ENCODE measurements around the gene GID8.

GID8 gene

DNA sequence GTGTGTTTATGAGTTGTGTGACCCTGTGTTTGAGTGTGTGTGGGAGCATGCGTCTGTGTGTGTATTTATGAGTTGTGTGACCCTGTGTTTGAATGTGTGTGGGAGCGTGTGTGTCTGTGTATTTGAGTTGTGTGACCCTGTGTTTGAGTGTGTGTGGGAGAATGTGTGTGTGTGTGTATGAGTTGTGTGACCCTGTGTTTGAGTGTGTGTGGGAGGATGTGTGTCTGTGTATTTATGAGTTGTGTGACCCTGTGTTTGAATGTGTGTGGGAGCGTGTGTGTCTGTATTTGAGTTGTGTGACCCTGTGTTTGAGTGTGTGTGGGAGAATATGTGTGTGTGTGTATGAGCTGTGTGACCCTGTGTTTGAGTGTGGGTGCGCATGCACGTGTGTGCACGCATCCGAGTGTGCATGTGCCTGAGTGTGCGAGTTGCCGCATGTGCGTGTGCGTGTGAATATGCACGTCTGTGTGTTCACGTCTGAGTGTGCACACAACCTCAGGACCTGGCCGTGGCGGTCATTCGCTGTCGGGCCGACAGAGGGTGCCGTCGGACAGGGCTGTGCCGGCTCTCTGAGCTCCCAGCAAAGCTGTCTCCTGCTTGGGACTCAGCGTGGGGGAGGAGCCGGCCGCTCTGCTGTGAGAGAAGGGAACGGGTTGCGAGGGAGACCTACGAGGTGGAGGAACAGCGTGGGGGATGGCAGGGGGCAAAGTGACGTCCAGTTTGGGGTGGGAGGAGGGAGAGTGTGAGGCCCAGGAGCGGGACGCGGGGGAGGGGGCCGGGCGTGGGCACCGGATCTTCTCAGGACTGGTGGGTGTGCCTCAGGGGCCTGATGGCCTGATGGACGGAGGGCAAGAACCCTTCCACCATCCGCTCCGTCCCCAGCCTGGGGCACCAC lies 34.2 kb downstream of the GID8 start:
- peak; percentile 89 for DNase-seq

DNA sequence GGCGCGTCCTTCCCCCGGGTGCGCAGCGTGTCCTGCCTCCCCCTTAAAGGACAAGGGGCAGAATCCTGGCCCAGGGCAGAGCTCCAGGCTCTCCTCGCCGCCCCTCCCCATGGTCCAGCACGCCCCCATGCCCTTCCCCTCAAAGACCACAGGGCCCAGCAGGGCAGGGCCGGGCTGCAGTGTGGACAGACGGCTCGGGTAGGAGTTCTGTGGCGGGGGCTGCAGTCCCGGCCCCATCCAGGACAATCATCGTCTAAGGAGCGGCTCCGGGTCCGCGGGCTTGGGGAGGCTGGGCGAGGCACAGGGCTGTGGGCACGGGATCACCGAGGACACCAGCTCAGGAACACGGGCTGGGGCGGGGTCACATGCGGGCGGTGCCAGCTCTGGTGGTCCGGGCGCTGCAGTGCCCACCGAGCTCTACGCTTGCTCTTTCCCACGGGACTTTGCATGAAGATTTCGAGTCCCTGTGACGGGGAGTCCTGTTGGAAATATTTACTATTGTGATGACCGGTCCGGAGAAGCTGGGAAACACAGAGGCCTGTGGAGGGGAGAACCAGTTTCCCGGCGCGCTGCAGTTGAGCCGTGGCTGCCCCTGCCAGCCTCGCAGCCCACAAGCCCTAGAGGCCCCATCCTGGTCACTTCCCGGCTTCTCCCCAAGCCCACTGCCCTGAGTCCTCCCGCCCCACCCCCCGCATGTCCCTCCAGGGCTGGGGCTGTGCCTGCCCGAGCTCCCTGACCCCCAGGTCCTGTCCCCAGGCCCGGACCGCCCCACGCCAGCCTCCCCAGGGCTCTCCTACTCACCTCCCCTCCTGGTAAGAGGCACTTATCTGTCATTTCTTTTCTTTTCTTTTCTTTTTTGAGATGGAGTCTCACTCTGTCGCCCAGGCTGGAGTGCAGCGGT lies 35.1 kb downstream of the GID8 start:
- peak; percentile 53 for DNase-seq

DNA sequence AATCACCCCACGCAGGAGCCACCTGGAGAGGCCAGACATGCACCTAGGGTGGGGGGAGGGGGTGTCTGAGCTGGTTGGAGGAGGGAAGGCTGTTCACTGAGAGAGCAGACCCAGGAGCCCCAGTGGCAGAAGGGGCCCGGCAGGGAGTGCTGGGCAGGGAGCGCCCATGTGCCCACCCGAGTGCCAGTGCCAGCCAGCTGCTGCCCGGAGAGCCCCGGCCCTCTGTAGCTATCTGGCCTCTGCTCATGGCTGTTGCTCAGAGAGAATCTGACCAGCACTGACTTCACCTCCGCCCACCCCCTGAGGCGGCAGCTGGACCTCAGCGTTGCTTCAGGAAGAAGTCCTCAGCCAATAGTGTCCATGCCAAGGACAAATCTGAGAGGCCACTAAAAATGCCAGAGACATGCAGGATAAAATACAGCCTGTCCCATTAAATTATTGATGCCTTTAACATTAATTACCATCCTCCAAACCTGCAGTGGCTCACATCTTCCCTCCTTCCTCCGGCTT lies 37.4 kb downstream of the GID8 start:
- no peak for DNase-seq

DNA sequence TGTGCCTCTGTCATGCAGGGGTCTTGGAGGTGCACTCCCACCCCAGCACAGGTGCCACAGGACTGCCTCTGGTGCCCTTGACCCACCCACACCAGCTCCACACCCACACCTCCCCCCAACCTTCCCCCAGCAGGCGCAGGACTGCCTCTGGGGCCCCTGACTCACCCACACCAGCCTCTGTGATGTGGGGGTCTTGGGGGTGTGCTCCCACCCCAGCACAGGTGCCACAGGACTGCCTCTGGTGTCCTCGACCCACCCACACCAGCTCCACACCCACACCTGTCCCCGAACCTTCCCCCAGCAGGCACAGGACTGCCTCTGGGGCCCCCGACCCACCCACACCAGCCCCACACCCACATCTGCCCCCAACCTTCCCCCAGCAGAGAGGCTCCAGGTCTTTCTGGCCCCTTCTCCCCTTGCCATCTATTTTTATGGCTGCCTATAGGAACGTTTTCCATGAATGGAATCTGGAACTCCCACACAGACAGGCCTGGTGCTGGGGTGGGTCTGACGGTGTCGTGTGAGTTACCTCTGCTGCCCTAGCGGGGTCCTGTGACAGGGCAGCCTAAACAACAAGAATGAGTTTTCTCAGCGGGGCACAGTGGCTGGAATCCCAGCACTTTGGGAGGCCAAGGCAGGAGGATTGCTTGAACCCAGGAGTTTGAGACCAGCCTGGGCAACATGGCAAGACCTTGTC lies 38.0 kb downstream of the GID8 start:
- no peak for DNase-seq

DNA sequence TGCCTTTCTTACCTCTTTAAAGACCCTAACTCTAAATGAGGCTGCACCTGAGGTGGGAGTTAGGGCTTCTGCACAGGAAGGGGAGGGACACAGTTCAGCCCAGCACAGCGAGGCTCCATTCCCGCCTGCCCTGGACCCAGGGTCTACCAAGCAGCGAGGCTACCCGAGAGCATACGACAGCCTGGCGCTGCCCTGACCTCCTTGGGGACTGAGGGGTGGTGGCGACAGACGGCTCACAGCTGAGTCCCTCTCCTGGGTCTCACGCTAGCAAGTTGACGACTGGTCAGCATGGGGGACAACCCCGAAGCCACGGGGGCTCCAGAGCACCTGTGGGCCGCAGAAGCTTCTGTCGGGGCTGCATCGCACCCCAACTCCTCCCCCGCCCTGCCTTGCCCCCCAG lies 38.9 kb downstream of the GID8 start:
- no peak for DNase-seq

DNA sequence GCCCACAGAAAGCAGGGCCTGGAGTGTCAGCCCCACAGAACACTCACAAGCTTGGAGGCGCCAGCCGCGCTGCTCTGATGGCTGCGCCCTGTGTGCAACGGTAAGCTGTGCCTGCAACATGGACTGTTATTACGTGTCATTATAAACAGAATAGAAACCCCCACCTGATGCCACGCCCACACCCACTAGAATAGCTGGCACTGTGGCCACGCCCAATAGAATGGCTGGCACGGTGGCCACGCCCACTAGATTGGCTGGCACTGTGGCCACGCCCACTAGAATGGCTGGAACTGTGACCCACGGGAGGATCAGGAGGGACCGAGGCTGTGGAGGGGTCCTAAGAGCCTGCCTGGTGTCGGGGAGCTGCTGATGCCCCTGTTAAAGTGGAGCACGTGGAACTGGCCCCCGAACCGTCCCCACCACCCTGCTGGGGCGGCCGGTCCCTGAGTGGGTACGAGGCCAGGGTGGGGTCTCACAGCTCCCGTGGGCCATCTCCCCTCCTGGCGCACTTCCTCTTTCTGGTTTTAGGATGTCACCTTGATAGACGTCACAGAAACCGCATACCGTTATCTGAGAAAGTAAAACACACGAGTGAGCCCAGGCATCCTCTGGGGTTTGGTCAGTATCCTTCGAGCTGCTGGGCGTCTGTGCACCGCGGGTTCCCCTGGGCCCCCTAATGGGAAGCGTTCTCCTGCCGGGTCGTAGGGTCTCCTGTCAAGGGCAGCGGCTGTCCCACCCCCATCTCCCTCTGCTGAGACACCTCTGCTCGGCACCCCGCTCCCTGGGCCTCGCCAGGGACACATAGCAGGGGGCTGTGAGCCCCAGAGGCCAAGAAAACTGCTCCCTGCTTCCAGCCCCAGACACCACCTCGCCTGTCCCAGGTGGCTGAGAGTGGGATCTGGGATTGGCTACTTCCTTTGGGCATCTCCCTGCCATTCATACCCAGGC lies 39.9 kb downstream of the GID8 start:
- DNase-seq: peak; percentile 32

DNA sequence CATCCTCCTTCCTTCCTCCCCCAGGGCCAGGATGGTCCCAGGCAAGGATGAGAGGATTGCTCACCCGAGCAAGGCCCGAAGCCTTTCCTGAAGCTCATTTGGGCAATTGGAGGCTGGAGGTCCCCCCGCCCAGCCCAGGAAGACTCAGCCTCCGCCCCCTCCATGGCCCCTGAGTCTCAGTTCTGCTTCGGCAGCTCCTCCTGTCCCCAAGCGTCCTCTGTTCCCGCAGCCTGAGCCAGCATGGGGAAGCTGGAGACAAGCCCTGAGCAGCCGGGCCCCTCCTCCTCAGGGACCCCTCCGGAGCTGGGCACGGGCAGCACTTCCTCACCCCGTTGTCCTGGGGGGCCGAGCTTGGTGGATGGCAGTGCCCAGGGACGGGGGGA lies 40.6 kb downstream of the GID8 start:
- DNase-seq: no peak

DNA sequence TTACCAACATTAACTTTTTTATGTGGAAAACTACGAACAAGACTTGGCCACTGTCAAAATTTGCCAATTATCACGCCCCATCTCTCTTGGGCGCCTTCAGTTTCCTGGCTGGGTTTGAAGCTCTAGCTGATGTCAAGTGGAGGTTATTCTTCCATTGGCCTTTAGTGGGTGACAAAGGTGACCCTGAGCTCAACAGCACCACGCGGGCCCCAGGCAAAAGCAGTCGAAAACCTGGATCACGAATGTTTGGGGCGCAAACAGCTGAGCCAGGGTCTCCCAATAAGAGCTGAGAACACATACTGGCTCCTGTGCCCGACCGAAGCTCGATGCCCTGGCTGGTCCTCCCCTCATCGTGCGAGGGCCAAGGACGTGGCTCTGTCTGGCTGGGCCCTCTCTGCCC lies 41.4 kb downstream of the GID8 start:
- no peak for DNase-seq

DNA sequence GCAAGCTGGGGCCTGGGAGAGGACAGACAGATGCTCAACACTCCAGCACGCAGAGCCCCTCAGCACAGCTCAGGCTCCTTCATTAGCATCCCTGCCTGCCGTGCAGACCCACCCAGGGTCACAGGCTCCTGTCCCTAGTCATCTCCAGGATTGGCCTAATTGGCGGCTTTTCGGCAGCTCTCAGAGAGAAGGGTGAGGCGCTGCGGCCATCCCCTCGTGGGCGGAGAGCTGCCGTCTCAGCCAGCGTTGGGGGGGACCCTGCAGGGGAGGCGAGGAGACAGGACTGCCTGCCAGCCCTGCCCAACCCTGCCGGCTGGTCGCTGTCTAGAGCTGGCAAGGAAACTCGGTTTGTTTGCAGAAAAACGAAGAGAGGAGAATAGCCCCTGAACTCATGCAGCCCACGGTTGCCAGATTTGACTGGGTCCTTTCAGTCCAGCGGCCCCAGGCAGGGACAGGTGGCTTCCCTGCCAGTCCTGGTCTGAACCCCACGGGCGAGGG lies 42.0 kb downstream of the GID8 start:
- peak; percentile 74 for DNase-seq

DNA sequence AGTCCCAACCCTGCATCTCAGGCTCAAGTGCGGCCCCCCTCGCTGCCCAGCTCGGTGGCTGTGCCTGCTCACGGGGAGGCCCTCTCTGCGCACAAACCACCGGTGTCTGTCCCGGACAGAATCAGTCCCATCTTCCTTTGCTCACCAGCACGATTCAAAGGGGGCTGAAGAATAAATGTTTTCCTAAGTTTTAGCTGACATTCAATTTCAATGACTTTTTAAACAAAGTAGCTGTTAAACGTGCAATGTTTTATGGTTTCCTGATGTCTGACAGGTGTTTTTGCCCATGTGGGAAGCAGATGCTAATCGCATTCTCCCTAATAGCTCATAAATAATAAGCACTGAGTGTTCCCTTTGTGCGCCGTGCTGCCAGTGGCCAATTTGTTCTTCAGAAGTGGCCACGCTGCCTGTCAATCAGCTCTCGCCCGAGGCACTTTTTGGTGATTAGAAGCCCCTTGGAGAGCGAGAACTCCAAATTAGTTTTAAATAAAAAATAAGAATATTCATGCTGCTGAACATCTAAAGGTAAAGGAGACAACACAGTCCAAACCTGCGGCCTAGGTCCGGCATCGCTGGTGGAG lies 42.5 kb downstream of the GID8 start:
- peak; percentile 70 for DNase-seq

DNA sequence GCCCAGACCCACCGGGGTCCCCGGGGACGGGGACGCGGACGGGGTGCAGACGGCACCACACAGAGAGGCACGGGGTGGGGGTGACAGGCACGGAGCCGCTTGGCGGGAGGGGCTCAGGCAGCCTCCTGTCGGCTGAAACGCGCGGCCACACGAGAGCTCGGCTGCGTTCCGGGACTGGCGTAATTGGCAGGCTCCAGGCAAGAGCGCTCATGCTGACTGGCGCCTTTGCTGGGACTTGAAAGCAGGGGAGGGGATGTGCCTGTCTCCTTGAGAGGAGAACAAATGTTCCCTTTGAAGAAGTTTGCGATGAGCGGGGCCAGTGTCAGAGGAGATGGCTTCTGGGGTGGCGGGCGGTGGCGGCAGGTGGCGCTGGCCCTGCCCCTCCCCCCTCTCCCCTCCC lies 43.0 kb downstream of the GID8 start:
- DNase-seq: peak; percentile 70

DNA sequence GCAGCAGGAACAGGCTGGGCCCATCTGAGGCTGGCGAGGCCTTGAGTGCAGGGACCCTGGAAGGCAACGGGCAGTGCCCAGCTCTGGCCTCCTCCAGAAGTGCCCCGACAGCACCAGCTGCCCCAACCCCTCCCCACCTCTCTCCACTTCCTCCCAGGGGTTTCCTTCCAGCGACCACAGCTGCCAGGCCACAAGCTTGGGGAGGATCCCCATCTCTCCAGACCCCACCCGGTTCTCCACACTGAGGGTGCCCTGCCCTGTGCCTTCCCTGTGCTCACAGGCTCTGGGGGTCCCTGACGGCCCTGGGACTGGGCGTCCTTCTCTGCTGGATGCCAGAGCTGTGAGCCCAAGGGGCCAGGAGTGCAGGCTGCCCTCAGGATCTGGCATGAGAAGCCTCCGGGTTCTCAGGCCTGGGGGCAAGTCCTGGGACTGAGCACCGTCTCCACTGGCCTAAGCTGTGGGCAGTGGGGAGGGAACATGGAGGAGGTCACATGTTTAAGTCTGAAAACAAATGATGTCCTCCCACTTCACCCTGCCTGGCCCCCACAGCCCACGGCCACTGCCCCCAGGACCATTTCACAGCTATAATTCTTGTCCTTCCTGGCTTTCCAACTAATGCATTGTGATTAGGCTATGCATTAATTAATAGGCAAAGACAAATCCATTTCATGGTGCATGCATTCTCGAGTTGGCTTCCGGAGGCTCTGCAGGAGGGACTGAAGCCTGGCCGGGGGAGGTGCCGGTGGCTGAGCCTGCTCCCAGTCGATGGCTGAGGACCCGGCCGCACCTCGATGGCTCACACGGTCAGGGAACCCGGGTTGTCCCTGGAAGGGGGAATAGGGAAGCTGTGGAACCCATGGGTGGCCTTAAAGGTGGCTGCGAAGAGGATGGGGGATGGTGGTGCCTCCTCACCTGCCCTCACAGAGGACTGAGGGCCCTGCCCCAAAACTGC lies 44.5 kb downstream of the GID8 start:
- no peak for DNase-seq

DNA sequence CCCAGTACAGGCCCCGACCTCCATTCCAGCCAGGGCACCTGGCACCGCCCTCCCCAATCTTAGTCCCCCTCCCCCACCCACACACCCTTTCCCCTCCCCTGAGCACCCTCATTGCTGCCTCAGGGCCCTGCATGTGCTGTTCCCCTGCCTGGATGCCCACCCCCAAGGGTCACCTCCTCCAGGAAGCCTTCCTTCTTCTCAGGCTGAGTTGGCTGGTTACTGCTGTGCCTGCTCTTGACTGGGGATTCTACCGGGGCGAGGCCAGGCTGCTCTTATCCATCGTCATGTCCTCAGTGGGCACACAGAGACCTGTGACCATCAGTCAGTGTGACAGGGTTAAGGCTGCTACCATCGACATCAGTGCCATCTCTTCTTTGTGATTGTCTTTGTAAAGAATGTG lies 45.3 kb downstream of the GID8 start:
- no peak for DNase-seq

DNA sequence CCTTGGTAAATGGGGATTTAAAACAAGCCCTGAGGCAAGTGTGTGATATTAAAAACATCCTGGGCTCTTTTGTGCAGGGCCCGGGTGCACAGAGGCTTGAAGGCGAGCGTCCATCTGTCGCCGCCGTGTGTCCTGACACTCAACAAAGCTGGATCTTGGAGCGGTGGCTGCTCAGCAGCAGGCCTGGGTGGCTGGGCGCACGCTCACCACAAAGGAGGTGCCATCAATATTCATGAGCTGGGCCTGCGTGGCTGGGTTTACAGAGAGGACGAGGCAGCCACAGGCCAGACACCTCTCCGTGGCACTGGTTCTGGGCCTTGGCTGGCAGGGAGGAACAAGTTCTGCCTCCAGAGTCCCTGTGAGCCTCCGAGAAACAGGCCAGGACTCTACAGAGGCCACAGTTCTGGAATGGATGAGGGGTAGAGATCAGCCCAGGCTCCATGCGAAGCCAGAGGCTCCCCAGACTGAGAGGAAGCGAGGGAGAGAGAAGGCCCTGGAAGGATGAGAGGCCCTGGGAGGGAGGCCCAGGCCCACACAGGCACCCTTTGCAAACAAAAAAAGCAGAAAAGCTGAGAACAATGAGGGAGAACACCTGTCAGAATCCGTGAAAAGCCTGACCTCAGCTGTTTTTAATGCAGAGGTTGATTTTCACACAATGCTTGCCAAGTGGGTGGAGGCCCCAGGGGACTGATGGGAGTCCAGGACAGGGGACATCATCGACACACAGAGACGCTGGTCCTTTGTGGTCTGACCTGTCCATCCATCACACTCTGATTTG lies 46.9 kb downstream of the GID8 start:
- peak; percentile 85 for DNase-seq

DNA sequence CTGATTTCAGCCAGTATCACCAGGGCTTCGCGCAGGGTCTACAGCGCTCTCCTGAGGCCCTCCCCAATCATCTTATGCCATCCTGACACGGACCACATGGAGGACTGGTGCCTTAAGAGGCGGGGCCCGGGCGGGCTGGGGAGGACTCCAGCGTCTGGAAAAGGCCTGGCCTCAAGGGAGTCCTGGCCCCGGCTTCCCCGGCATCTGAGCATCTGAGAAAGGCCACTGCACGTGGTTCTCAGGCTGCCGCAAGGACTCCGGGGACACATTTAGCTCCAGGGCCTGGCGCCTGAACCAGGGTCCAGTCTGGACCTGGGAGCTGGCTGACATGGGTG lies 47.5 kb downstream of the GID8 start:
- DNase-seq: no peak

DNA sequence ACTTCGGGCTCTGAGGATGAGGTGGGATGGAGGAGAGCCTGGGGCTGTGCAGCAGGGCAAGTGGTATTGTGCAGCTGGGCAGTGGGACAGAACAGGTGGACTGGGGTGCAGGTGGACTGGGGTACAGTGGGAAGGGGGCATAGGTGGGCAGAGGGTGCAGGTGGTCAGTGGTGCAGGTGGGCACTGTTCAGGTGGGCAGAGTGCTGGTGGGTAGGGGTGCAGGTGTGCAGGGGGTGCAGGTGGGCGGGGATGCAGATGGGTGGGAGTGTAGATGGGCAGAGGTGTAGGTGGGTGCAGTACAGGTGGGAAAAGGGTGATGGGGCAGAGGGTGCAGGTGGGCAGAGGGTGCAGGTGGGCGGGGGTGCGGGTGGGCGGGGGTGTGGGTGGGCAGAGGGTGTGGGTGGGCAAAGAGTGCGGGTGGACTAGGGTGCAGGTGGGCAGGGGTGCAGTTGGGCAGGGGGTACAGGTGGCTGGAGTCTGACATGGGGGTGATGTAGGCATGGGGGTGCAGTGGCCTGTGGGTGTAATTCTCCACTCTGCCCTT lies 48.4 kb downstream of the GID8 start:
- no peak for DNase-seq

DNA sequence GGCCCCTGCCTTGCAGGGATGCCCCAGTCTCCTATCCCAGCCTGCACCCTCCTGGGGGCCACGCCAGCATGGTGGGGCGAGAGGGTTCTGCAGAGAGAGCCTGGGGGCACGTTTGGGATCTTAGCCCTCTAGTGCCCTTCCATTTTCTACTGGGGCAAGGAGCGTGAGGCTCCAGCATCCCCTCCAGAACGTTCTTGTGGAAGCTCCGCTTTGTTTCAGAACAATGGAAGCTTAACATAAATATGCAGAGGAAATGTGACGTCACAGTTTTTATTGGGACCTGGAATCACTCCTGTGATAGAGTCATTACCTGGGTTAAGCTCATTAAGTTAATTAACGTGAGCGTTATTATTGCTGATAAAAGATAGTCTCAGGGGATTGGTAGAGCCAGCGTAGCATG lies 49.2 kb downstream of the GID8 start:
- DNase-seq: no peak

DNA sequence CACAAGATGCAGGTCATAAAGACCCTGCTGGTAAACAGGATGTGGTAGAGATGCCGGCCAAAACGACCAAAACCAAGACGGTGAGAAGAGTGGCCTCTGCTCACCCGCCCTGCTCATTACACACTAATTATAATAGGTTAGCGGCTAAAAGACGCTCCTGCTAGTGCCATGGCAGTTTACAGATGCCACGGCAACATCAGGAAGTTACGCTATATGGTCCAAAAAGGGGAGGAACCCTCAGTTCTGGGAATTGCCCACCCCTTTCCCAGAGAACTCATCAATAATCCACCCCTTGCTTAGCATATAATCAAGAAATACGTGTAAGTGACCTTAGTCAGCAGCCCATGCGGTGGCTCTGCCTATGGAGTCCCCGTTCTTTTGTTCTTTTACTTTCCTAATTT lies 51.3 kb downstream of the GID8 start:
- DNase-seq: no peak

DNA sequence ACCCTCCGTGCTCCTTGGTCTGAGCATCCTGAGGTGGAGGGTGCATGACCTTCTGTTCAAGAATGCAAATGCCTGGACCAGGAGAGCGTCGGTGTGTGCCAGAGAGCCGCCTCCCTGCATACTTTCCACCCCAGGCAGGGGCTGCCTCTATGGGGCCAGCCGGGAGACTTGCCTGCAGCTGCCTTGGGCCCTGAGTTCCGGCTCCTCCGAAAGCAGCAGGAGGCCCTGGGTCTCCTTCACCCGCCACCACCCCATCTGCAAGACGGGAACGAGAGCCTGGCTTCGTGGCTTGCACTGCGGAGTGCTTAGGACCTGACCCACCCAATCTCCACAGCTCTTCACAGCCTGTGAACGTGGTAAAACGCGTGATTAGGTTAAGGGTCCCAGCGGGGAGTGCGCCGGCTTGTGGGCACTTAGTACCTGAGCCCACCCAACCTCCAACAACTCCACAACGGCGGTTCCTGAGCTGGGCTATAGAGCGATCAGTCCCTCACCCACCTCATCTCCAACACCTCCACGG lies 52.4 kb downstream of the GID8 start:
- DNase-seq: no peak

Measured in retina (tissue), 1 donor.